MG63 (cell line): ENCODE results near the gene OGFR. TPM values are rescaled to one million over a fixed set of nuclear protein-coding genes. Genes with fewer than 3 reads are reported as not detected.

ENCODE experiments used
- DNase-seq: peaks from one replicate; pipeline ENCODE4 v3.0.0-alpha.2; 2020
- H3K27me3 ChIP-seq: fragments of 250-450 bp; sonication (Bioruptor Pico); 2 replicates; pipeline ENCODE4 v1.5.1; 2020; ENCODE audit warnings: mild to moderate bottlenecking, moderate library complexity
- H3K36me3 ChIP-seq: fragments of 250-450 bp; sonication (Bioruptor Pico); 2 replicates; pipeline ENCODE4 v1.5.1; 2020; ENCODE audit warnings: mild to moderate bottlenecking, moderate library complexity
- H3K4me3 ChIP-seq: fragments of 250-450 bp; sonication (Bioruptor Pico); 2 replicates; pipeline ENCODE4 v1.5.1; 2020; ENCODE audit warnings: mild to moderate bottlenecking, moderate library complexity
- H3K9me3 ChIP-seq: fragments of 250-450 bp; sonication (Bioruptor Pico); 2 replicates; pipeline ENCODE4 v1.5.1; 2020; ENCODE audit warnings: mild to moderate bottlenecking, moderate library complexity
- total RNA-seq: library from RNA; depleted of rRNA; stranded (reverse); fragments of >200 nt; shearing (Covaris generic); gene quantifications from 2 replicates; pipeline ENCODE4 v1.2.3, GENCODE V29; 2014; ENCODE audit warnings: low replicate concordance

Gene OGFR
- total RNA-seq, 1 experiment from 2014 or later, result 72.3 TPM

- no peak for DNase-seq
- Histone ChIP-seq H3K9me3 (no peaks in the 10 kb centered on the region), H3K4me3 (no peak overlapping the region), H3K27me3 (peaks cover 11% of the 10 kb centered on the region), H3K36me3 (peaks cover 32% of the 10 kb centered on the region)
Observed at GRCh38 chr20:62815066-62815991, 10.7 kb downstream of the OGFR start.

DNA sequence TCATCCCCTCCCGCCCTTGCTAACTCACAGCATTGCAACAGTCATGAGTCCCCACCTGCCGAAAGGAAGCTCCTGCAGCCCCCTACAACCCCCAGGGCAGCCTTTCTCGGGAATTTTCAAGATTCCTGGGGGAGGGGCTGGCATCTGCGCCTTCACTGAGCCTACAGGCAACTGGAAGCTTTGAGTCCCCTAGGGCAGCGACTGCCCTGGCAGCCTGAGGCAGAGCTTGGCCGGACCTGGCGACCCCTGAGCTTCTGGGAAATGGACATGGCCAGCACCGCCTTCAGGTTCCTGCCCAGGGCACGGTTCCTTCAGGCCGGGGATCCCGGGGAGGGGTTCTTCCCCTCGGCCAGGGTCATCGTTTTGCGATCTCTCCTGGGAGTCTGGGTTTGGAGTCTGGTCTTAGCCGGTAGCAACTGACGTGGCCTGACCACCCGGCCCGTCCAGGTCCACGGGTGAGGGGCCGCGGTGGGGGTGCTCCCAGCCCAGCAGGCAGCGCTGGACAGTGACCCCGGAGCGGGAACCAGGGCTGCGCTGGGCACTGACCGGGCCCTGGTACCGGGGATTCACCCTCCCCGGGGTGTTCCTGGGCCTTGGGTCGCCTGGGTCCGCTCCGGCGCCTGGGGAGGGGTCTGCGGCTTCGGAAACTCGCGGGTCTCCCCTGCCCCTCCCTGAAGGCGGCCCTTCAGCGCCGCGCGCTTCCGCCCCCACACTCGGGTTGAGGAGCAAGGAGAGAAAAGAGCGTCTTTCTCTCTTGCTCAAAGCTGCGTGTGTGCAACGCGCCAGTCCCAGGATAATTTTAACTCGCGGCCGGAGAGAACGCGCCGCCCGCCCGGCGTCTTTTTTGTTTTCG, 11.6 kb downstream of the OGFR start:
- H3K27me3 ChIP-seq, result peaks cover 11% of the 10 kb centered on the region
- peaks cover 23% of the 10 kb centered on the region for H3K36me3 ChIP-seq
- no peak overlapping the region for H3K4me3 ChIP-seq
- no peak for DNase-seq
- no peaks in the 10 kb centered on the region for H3K9me3 ChIP-seq

DNA sequence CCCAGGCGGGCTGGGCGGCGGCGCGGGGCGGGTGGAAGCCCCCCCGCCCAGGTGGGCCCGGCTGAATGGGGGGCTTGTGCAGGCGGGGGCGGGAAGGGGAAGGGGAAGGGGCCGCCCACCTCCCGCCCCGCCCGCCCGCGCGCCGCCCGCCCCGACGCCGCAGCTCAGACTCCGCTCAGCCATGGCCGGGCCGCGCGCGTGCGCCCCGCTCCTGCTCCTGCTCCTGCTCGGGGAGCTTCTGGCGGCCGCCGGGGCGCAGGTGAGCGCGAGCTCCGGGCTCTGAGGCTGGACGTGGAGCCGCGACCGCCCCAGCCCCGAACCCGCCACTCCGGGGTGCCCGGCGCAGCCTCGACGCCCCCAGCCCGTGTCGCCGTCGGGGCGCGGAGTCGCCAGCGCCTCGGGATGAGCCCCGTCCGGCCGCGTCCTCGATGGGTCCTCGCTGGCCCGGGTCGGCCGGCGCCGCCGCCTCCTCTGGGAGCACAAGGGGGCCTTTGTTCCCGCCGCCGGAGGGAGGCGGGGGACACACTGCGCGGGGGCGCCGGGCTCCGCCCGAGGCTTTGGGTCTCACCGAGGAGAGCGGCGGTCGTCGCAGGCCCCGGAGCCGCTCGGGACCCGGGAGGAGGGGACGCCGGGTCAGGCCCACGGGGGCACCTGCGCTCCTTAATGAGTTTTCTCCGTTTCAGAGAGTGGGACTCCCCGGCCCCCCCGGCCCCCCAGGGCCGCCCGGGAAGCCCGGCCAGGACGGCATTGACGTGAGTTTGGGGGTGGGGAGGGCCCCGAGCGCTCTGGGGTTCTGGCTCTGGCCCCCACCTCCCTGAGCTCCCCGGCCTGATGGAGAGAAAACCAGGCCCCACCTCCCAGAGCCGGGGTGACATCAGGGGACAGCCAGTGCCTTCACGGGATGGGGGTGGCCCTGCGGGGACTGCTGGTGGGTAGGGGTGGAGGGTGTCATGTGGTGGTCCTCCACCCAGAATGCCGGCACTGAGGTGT, 12.5 kb downstream of the OGFR start, which contains the start of gene COL9A3:
Gene COL9A3 (plus strand): TSS at position 167 of the 990 bp plus-strand sequence. CDS start 15 bp downstream, at position 182.
- Histone ChIP-seq H3K36me3 (peaks cover 14% of the 10 kb centered on the region), H3K4me3 (no peak within 1 kb of the TSS), H3K27me3 (peaks cover 11% of the 10 kb centered on the region), H3K9me3 (no peaks in the 10 kb centered on the region)
- DNase-seq, result no peak

DNA sequence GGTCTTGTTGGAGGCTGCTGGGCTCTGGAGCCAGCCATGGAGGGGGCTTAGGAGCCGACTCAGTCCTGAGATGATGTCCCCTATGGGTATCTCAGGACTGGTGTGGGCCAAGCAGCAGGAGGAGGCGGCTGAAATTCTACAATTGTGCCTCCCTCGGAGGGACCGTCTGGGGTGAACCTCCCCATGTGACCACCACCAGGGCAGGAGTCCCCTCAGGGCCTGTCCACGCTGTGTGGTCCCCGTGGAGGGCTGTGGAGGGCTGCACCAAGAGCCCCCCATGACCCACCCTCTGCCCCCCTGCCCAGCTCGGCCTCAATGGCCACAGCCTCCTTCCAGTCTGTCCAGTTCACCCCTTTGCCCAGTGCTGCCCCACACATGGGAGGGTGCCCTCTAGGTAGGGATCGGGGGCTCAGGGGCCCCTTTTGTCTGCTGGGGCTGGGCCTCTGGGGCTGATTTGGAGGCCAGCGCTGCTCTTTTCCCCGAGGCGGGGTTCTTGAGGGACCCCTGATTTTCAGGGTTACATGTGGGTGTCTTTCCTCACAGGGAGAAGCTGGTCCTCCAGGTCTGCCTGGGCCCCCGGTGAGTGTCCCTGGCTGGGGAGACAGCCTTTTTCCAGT, 13.4 kb downstream of the OGFR start:
- no peak for DNase-seq
- Histone ChIP-seq H3K36me3 (peaks cover 7% of the 10 kb centered on the region), H3K27me3 (peaks cover 11% of the 10 kb centered on the region), H3K4me3 (no peak overlapping the region), H3K9me3 (no peaks in the 10 kb centered on the region)

DNA sequence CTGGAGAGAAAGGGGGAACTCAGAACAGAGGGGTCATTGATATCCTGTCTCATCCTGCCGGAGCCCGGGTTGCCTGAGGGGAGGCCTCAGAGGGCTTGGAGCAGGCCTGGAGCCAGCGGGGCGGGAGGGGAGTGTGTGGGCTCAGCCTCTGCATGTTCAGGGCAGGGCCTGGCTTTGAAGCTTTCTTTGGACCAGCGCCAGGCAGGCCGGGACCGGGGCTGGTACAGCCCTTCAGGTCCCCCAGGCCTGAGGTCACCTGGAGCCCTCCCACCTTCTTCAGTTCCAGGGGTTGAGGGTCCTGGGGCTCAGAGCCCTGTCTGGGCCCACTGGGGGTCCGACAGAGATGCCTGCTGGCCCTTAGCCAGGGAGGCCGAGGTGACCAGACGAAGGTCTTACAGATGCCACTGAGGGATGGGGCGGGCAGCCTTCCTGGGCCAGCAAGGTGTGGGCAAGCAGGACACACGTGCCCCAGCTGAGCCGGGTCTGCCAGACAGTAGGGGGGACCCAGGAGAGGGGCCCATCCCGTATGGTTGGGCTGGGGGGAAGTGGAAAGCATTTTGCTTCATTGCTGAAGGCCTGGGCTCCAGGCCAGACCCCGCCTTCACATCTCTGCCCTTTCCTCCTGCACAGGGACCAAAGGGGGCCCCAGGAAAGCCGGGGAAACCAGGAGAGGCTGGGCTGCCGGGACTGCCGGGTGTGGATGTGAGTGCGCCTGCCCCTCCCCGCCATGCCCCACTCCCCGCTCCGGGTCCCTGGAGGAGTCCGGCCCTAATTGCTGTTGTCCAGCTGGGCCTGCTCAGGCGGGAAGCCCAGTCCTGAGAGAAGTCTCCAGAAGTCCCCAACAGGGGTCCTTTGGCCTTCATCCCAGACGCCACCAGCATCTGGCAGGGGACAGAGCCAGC, 14.2 kb downstream of the OGFR start:
- peak; percentile 64 for DNase-seq
- Histone ChIP-seq H3K27me3 (peaks cover 11% of the 10 kb centered on the region), H3K9me3 (no peaks in the 10 kb centered on the region)

DNA sequence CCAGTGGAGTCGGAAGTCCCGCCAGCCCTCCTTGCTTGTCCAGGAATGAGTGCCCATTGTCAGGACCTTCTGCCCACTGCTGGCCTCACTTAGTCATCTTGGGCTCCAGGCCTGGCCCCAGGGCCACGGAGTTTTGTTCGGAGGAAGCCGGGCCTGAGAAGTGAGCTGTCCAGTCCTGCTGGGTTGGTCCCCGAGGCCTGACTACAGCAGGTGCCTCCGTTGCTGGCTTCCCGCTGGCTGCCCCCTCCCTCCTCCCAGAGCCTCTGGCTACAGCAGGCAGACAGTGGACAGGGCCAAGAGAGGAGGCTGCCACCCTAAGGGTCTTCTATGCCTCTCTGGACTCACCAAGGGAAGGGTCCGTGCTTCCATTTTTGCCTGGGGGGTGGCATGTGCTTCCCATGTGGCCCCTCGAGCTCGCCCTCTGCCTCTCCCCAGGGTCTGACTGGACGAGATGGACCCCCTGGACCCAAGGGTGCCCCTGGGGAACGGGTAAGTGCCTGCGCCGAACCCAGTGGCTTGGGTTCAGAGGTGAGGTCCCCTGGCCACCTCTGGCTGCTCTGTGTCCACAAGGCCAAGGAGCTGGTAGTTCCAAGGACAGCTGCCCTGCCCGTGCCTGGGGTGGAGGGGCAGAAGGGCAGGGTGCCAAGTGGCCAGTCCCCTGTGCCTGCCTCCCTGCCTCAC, 15.0 kb downstream of the OGFR start:
- DNase-seq, result peak; percentile 78
- Histone ChIP-seq H3K4me3 (no peak overlapping the region), H3K36me3 (no peaks in the 10 kb centered on the region), H3K27me3 (peaks cover 11% of the 10 kb centered on the region), H3K9me3 (no peaks in the 10 kb centered on the region)

More for the DNA sequence above, 14.2 kb downstream of the OGFR start:
- Histone ChIP-seq H3K36me3 (peaks cover 3% of the 10 kb centered on the region), H3K4me3 (no peak overlapping the region)

DNA sequence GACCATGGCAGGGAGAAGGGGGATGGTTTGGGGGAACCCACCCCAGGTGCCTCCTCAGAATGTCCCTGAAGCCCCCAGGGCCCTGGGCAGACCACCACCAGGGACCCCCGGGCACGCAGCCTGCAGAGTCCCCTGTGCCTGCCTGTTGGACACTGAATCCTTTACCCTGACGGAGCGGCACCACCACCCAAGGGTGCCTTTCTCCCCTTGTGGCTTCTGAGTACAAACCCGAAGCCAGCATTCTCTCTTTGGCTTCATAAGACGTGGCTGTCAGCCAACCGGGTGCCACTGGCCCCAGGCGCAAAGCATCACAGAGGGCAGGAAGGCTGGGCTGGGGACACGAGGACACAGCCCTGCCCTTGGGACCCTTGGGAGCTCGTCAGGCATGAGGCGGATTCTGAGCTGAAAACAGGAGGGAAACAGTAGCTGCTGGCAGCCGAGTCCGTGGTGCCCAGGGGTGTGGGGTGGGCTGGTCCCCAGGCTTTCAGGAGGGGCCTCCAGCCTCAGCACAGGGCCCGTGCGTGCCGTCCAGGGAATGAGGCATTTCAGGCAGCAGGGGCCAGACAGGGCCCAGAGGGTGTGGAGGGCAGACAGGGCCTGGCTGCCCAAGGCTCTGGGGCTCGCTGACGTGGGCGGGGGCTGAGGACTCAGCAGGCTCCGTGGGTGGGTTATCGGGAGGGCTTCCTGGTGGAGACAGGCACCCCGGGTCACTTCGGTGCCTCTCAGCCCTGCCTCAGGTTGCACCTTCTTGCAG, 15.8 kb downstream of the OGFR start:
- DNase-seq, result no peak
- H3K9me3 ChIP-seq, result no peaks in the 10 kb centered on the region
- H3K4me3 ChIP-seq, result no peak overlapping the region
- peaks cover 11% of the 10 kb centered on the region for H3K27me3 ChIP-seq
- no peaks in the 10 kb centered on the region for H3K36me3 ChIP-seq

DNA sequence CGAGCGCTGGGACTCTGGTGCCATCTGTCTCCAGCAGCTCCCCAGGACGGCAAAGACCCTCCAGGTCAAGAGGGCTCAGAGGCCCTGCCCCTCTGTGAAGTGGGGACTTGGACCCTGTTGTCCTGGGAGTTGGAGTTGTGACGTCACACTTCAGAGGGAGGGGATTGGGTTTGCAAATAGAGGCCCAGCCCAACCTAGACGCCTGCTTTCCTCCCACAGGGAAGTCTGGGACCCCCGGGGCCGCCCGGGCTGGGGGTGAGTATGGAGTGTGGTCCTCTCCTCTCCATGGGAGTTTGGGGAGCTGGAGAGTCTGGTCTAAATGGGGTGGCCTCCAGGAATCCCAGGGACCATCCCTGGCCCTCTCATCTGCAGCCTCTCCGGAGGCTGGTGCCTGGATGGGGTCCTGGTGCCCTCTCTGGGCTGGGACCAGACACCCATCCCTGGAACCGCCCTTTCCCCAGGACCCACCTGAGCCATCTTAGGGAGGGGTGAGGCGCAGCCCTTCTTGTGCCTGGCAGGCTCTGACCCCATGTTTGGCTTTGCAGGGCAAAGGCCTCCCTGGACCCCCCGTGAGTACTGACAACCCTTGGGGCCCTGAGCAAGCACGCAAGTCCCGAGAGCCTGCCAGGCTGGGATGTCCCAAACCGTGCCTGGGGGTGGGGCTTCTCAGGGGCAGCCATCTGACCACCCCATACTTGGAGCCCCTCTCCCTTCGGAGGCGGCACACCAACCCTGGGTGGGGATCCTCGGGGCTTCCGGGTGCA, 16.5 kb downstream of the OGFR start:
- DNase-seq, result no peak
- Histone ChIP-seq H3K4me3 (no peak overlapping the region), H3K9me3 (no peaks in the 10 kb centered on the region), H3K36me3 (no peaks in the 10 kb centered on the region), H3K27me3 (peaks cover 5% of the 10 kb centered on the region)

GRCh38 chr20:62821726-62822210, 17.1 kb downstream of the OGFR start:
- H3K36me3 ChIP-seq, result no peaks in the 10 kb centered on the region
- DNase-seq, result no peak
- H3K4me3 ChIP-seq, result no peak overlapping the region
- no peaks in the 10 kb centered on the region for H3K27me3 ChIP-seq
- H3K9me3 ChIP-seq, result no peaks in the 10 kb centered on the region

- Histone ChIP-seq H3K9me3 (no peaks in the 10 kb centered on the region), H3K4me3 (no peak overlapping the region), H3K36me3 (no peaks in the 10 kb centered on the region), H3K27me3 (no peaks in the 10 kb centered on the region)
- no peak for DNase-seq
Observed at GRCh38 chr20:62822239-62822787, 17.7 kb downstream of the OGFR start.

GRCh38 chr20:62822788-62823651, 18.4 kb downstream of the OGFR start:
- Histone ChIP-seq H3K27me3 (no peaks in the 10 kb centered on the region), H3K36me3 (no peaks in the 10 kb centered on the region), H3K4me3 (no peak overlapping the region), H3K9me3 (no peaks in the 10 kb centered on the region)
- no peak for DNase-seq
